Neutrophil (primary cell): ENCODE results near the gene POLQ.

Experiments
- H3K27ac ChIP-seq: fragments of 200-600 bp; sonication (generic); 2 replicates; pipeline ENCODE4 v1.5.1; 2016; ENCODE audit warnings: mild to moderate bottlenecking, moderate library complexity
- H3K27me3 ChIP-seq: fragments of 200-600 bp; sonication (generic); 2 replicates; pipeline ENCODE4 v1.6.0; 2016; ENCODE audit warnings: mild to moderate bottlenecking
- H3K36me3 ChIP-seq: fragments of 200-600 bp; sonication (generic); 2 replicates; pipeline ENCODE4 v1.5.1; 2017
- H3K4me1 ChIP-seq, 2 experiments: fragments of 200-600 bp in 1 of 2; sonication (generic) in 1 of 2; 1 replicate in 1 of 2; 2 replicates in 1 of 2; pipeline versions ENCODE4 v1.5.1 to v1.6.1; 2013 to 2016; ENCODE audit warnings: low read depth in 1 of 2, low read length in 1 of 2, mild to moderate bottlenecking in 1 of 2, moderate library complexity in 1 of 2; ENCODE audit not compliant: control insufficient read depth in 1 of 2, insufficient read depth in 1 of 2
- H3K4me3 ChIP-seq, 2 experiments: fragments of 200-600 bp in 1 of 2; sonication (generic) in 1 of 2; 1 replicate in 1 of 2; 2 replicates in 1 of 2; pipeline ENCODE4 v1.5.1; 2013 to 2016; ENCODE audit warnings: low read depth in 1 of 2, low read length in 1 of 2, mild to moderate bottlenecking in 1 of 2, moderate library complexity in 1 of 2
- H3K9me3 ChIP-seq: fragments of 200-600 bp; sonication (generic); 2 replicates; pipeline ENCODE4 v1.5.1; 2016
- TF ChIP-seq, protein P1 (sequence below): fragments of 200-600 bp; sonication (generic); IDR thresholded peaks from 2 replicates; pipeline ENCODE4 v1.5.1; 2016; ENCODE audit warnings: antibody characterized with exemption

POLQ gene

GRCh38 chr3:121431726-121432517, 113.9 kb downstream of the POLQ start:
- H3K27ac ChIP-seq, result no peak overlapping the region

GRCh38 chr3:121430664-121431215, 115.0 kb downstream of the POLQ start:
- no peak overlapping the region for H3K4me3 ChIP-seq
- H3K27me3 ChIP-seq, result no peaks in the 10 kb centered on the region
- H3K4me1 ChIP-seq, result no peaks in the 10 kb centered on the region
- H3K36me3 ChIP-seq, result peaks cover 60% of the 10 kb centered on the region
- H3K9me3 ChIP-seq, result no peaks in the 10 kb centered on the region
- H3K27ac ChIP-seq, result no peak overlapping the region
- TF ChIP-seq, protein P1, sequence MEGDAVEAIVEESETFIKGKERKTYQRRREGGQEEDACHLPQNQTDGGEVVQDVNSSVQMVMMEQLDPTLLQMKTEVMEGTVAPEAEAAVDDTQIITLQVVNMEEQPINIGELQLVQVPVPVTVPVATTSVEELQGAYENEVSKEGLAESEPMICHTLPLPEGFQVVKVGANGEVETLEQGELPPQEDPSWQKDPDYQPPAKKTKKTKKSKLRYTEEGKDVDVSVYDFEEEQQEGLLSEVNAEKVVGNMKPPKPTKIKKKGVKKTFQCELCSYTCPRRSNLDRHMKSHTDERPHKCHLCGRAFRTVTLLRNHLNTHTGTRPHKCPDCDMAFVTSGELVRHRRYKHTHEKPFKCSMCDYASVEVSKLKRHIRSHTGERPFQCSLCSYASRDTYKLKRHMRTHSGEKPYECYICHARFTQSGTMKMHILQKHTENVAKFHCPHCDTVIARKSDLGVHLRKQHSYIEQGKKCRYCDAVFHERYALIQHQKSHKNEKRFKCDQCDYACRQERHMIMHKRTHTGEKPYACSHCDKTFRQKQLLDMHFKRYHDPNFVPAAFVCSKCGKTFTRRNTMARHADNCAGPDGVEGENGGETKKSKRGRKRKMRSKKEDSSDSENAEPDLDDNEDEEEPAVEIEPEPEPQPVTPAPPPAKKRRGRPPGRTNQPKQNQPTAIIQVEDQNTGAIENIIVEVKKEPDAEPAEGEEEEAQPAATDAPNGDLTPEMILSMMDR, result no peak

More at GRCh38 chr3:121431726-121432517, 113.9 kb downstream of the POLQ start:
- H3K4me1 ChIP-seq, result no peaks in the 10 kb centered on the region
- no peak overlapping the region for H3K4me3 ChIP-seq
- H3K27me3 ChIP-seq, result no peaks in the 10 kb centered on the region
- H3K9me3 ChIP-seq, result no peaks in the 10 kb centered on the region
- TF ChIP-seq, protein P1, result no peak
- peaks cover 60% of the 10 kb centered on the region for H3K36me3 ChIP-seq

- no peak overlapping the region for H3K4me3 ChIP-seq
- peaks cover 12% of the 10 kb centered on the region for H3K36me3 ChIP-seq
- no peak overlapping the region for H3K27ac ChIP-seq
- H3K27me3 ChIP-seq, result no peaks in the 10 kb centered on the region
- H3K4me1 ChIP-seq, result no peaks in the 10 kb centered on the region
- TF ChIP-seq, protein P1, result no peak
- no peaks in the 10 kb centered on the region for H3K9me3 ChIP-seq
Observed at GRCh38 chr3:121424549-121424948, 121.2 kb downstream of the POLQ start.

DNA sequence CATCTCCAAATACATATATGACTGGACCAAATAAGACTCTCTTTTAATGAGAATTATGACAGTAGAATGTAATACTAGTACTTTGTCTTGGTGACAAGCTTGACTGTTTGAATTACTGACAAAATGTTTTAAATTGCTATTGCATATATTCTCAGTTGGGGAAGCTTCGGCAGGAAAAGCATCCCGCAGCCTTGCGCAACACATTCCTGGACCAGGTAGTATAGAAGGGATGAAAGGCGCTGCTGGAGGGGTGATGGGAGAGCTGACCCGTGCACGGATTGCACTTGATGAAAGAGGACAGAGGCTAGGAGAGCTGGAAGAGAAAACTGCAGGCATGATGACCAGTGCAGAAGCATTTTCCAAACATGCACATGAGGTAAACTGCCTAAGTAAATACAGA, 127.6 kb downstream of the POLQ start:
- Histone ChIP-seq H3K27me3 (no peaks in the 10 kb centered on the region), H3K27ac (no peak overlapping the region), H3K4me1 (no peaks in the 10 kb centered on the region), H3K4me3 (no peak overlapping the region), H3K36me3 (no peaks in the 10 kb centered on the region), H3K9me3 (no peaks in the 10 kb centered on the region)
- TF ChIP-seq, protein P1, result no peak

DNA sequence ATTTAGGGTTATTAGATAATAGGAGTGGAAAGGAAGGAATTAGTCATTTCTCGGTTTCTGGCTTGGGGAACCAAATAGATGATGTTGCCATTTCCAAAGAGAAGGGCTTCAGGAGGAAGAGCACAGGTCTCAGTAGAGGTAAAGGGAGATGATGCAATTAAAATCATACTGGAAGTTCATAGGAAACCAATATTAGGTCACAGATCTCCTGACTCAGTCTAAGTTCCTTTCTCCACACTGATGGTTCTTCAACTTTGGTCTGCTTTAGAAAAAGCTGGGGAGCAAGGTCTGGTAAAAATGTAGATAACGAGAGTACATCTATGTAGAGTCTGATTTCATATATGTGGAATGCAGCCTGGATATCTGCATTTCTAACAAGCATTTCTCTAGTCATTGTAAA, 130.9 kb downstream of the POLQ start:
- no peak overlapping the region for H3K27ac ChIP-seq
- no peak overlapping the region for H3K4me3 ChIP-seq
- no peaks in the 10 kb centered on the region for H3K27me3 ChIP-seq
- H3K4me1 ChIP-seq, result no peaks in the 10 kb centered on the region
- TF ChIP-seq, protein P1, result no peak
- H3K9me3 ChIP-seq, result no peaks in the 10 kb centered on the region
- no peaks in the 10 kb centered on the region for H3K36me3 ChIP-seq
